GM23248 (cell line): Measurements from ENCODE around the gene ARPC2. TPM values are rescaled to one million over a fixed set of nuclear protein-coding genes. Genes with fewer than 3 reads are reported as not detected.
A peak's percentile ranks its signal among the peaks of the same experiment; 100 is the strongest.

Experiments
- DNase-seq: peaks from one replicate; pipeline ENCODE4 v3.0.0-alpha.2; 2015
- H2AFZ ChIP-seq: fragments of 200-600 bp; sonication (generic); 2 replicates; pipeline ENCODE4 v1.6.1; 2016; ENCODE audit warnings: antibody characterized with exemption
- H3F3A ChIP-seq: fragments of 200-600 bp; sonication (generic); 2 replicates; pipeline ENCODE4 v1.6.1; 2016; ENCODE audit warnings: mild to moderate bottlenecking, antibody characterized with exemption, mixed run types; ENCODE audit not compliant: insufficient read depth
- H3K27ac ChIP-seq: fragments of 200-600 bp; sonication (generic); 2 replicates; pipeline ENCODE4 v1.5.1; 2016; ENCODE audit warnings: mild to moderate bottlenecking
- H3K27me3 ChIP-seq: fragments of 200-600 bp; sonication (generic); replicated peaks from 2 replicates; pipeline ENCODE4 v1.6.1; 2016; ENCODE audit warnings: mild to moderate bottlenecking; ENCODE audit not compliant: insufficient read depth
- H3K36me3 ChIP-seq: fragments of 200-600 bp; sonication (generic); 2 replicates; pipeline ENCODE4 v1.6.1; 2016; ENCODE audit warnings: low read depth, mild to moderate bottlenecking
- H3K4me1 ChIP-seq: fragments of 200-600 bp; sonication (generic); 2 replicates; pipeline ENCODE4 v1.6.1; 2016; ENCODE audit warnings: mild to moderate bottlenecking; ENCODE audit not compliant: insufficient read depth
- H3K4me2 ChIP-seq: fragments of 200-600 bp; sonication (generic); one replicate; pipeline ENCODE4 v1.6.1; 2016; ENCODE audit warnings: mild to moderate bottlenecking; ENCODE audit not compliant: unreplicated experiment
- H3K4me3 ChIP-seq: fragments of 200-600 bp; sonication (generic); 2 replicates; pipeline ENCODE4 v1.5.1; 2016; ENCODE audit warnings: mild to moderate bottlenecking
- H3K79me2 ChIP-seq: fragments of 200-600 bp; sonication (generic); 2 replicates; pipeline ENCODE4 v1.6.1; 2016; ENCODE audit warnings: mild to moderate bottlenecking; ENCODE audit not compliant: insufficient read depth
- H3K9ac ChIP-seq: fragments of 200-600 bp; sonication (generic); 2 replicates; pipeline ENCODE4 v1.6.1; 2016; ENCODE audit warnings: mild to moderate bottlenecking
- H3K9me2 ChIP-seq: fragments of 200-600 bp; sonication (generic); 2 replicates; pipeline ENCODE4 v1.6.1; 2016; ENCODE audit warnings: mixed run types, mild to moderate bottlenecking, moderate library complexity; ENCODE audit not compliant: insufficient read depth
- H3K9me3 ChIP-seq: fragments of 200-600 bp; sonication (generic); one replicate; pipeline ENCODE4 v1.6.1; 2017; ENCODE audit warnings: low read depth
- H4K20me1 ChIP-seq: fragments of 200-600 bp; sonication (generic); 2 replicates; pipeline ENCODE4 v1.6.0; 2016; ENCODE audit not compliant: insufficient read depth
- EZH2 ChIP-seq: fragments of 200-600 bp; sonication (generic); IDR thresholded peaks from 2 replicates; pipeline ENCODE4 v1.6.1; 2018; ENCODE audit warnings: antibody characterized with exemption, mild to moderate bottlenecking; ENCODE audit not compliant: insufficient read depth, poor library complexity, severe bottlenecking
- EZH2phosphoT487 ChIP-seq: fragments of 200-600 bp; sonication (generic); IDR thresholded peaks from 2 replicates; pipeline ENCODE4 v1.6.1; 2018; ENCODE audit warnings: antibody characterized with exemption, moderate library complexity, mild to moderate bottlenecking, low read depth; ENCODE audit not compliant: insufficient read depth
- WGBS, 2 experiments: methylation state at CpG; one replicate each; pipeline ENCODE4 v1.1.6; 2015 to 2017; ENCODE audit warnings: low lambda C conversion rate in 2 of 2, low coverage in 1 of 2; ENCODE audit errors: missing lambda C conversion rate in 2 of 2; 5-methylcytosine and 5-hydroxymethylcytosine counted together
- in situ Hi-C: fragments of 300-500 bp; cut with MboI; formaldehyde crosslinking; loops from 2 replicates; pipeline ENCODE4 v1.15.0; 2020
- polyA plus RNA-seq: library from polyadenylated mRNA; unstranded; fragments of >200 nt; fragmentation: Nextera tagmentation; extraction: Ambion mirVana; gene quantifications from 2 replicates; pipeline ENCODE4 v1.2.1, GENCODE V29; 2016
- total RNA-seq: library from RNA; depleted of rRNA; stranded (reverse); fragments of >200 nt; shearing (Covaris generic); gene quantifications from 2 replicates; pipeline ENCODE4 v1.2.3, GENCODE V29; 2014

Gene ARPC2
- total and polyA plus RNA-seq, 2 experiments from 2014 or later, result 644 to 851 TPM

GRCh38 chr2:218285604-218286003 is 68.6 kb downstream of the ARPC2 start:
- Histone ChIP-seq H3K36me3 (no peaks in the 10 kb centered on the region), H3K4me2 (peak overlapping the region; percentile 96), H3F3A (peaks cover 64% of the 10 kb centered on the region), H3K79me2 (peaks cover 91% of the 10 kb centered on the region), H3K9me3 (no peaks in the 10 kb centered on the region), H3K4me3 (peak overlapping the region; percentile 77), H2AFZ (no peak overlapping the region), H4K20me1 (no peaks in the 10 kb centered on the region), H3K9me2 (no peaks in the 10 kb centered on the region), H3K27ac (peak overlapping the region; percentile 99), H3K9ac (peak overlapping the region; percentile 83), H3K4me1 (peaks cover 72% of the 10 kb centered on the region), H3K27me3 (no peaks in the 10 kb centered on the region)
- in situ Hi-C loops, result no loop called here
- DNase-seq, result peak; percentile 93
- 5 to 10% methylated on average over 6 of the region's 6 CpGs for WGBS, 2 experiments
- TF ChIP-seq EZH2, result no peak
- TF ChIP-seq EZH2phosphoT487, result no peak

DNA sequence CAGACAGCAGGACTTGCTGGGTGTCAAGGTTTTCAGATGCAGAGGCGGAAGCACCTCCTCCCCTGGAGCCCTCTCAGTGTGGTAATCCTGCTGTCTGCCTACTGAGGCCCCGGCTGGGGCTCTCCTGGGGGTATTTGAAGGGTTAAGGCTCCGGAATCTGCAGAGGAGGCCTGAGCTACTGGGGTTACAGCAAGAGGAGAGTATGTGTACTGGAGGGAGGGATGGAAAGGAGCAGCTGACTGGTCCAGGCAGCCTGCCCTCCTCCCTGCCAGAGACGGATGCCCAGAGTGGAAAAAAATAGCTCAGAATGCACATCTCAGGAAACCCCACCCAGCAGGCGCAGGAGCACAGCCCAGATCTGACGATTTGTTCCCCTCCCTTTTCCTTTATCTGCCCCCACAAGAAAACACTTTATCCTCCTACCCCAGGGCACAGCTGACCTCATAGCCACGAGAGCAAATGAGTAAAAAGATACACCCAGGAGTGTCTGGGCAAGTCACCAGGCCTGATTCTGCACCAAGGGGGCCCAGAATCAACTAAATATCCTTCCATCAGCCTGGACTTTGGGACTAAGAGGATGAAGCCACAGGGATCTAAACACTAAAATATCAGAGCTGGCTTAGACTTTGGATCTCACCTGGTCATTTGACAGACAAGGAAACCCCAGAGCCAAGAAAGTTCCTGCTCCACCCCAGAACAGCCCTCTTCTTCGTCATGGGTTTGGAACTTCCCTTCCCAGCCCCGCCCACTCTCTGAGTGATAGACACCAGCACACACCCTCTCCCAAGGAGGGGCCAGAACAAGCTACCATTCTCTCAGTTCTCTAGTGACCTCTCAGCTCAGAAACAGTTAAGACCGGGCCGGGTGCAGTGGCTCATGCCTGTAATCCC is 69.8 kb downstream of the ARPC2 start:
- Histone ChIP-seq H3K4me1 (peaks cover 72% of the 10 kb centered on the region), H3F3A (peaks cover 54% of the 10 kb centered on the region), H3K27ac (peak overlapping the region; percentile 99), H3K79me2 (peaks cover 91% of the 10 kb centered on the region), H4K20me1 (no peaks in the 10 kb centered on the region), H3K4me2 (peak overlapping the region; percentile 96), H3K36me3 (no peaks in the 10 kb centered on the region), H3K4me3 (peak overlapping the region; percentile 77), H2AFZ (peak overlapping the region; percentile 18; the same call in 1 of the 2 replicates), H3K9me3 (no peaks in the 10 kb centered on the region), H3K27me3 (no peaks in the 10 kb centered on the region), H3K9me2 (no peaks in the 10 kb centered on the region), H3K9ac (peak overlapping the region; percentile 83)
- 0 to 1% methylated on average over 11 of the region's 11 CpGs for WGBS, 2 experiments
- TF ChIP-seq EZH2 (no peak), EZH2phosphoT487 (no peak)
- peak; percentile 98 for DNase-seq
- in situ Hi-C loops, result no loop called here

GRCh38 chr2:218289639-218290315 is 72.8 kb downstream of the ARPC2 start:
- TF ChIP-seq EZH2, result no peak
- TF ChIP-seq EZH2phosphoT487, result no peak
- Histone ChIP-seq H3K9me3 (no peaks in the 10 kb centered on the region), H3K36me3 (no peaks in the 10 kb centered on the region), H2AFZ (no peak overlapping the region), H4K20me1 (no peaks in the 10 kb centered on the region), H3F3A (peaks cover 43% of the 10 kb centered on the region), H3K9ac (peak overlapping the region; percentile 93), H3K4me1 (peaks cover 50% of the 10 kb centered on the region), H3K4me2 (peak overlapping the region; percentile 92), H3K4me3 (peak overlapping the region; percentile 89), H3K79me2 (peaks cover 72% of the 10 kb centered on the region), H3K27me3 (no peaks in the 10 kb centered on the region), H3K9me2 (no peaks in the 10 kb centered on the region), H3K27ac (peak overlapping the region; percentile 81)
- WGBS, 2 experiments, result 8 to 16% methylated on average over 6 of the region's 6 CpGs
- in situ Hi-C loops, result no loop called here
- peak; percentile 84 for DNase-seq

- no peaks in the 10 kb centered on the region for H4K20me1 ChIP-seq
- peak overlapping the region; percentile 81 for H3K27ac ChIP-seq
- H3K4me3 ChIP-seq, result peak overlapping the region; percentile 89
- peaks cover 64% of the 10 kb centered on the region for H3K79me2 ChIP-seq
- no peaks in the 10 kb centered on the region for H3K9me3 ChIP-seq
- no peaks in the 10 kb centered on the region for H3K9me2 ChIP-seq
- no peaks in the 10 kb centered on the region for H3K36me3 ChIP-seq
- peaks cover 35% of the 10 kb centered on the region for H3F3A ChIP-seq
- H3K4me2 ChIP-seq, result peak overlapping the region; percentile 92
- peak; percentile 28 for DNase-seq
- 15 to 18% methylated on average over 12 of the region's 12 CpGs for WGBS, 2 experiments
- in situ Hi-C loops, result no loop called here
- no peak overlapping the region for H2AFZ ChIP-seq
- H3K9ac ChIP-seq, result peak overlapping the region; percentile 93
- peaks cover 42% of the 10 kb centered on the region for H3K4me1 ChIP-seq
- no peak for TF ChIP-seq EZH2phosphoT487
- H3K27me3 ChIP-seq, result no peaks in the 10 kb centered on the region
Measured at GRCh38 chr2:218290316-218291261, 73.6 kb downstream of the ARPC2 start.
